NOMO-1 treated with DMSO at 0.1 percent for 48 hours (cell line): ENCODE measurements around the gene BRIX1.
"Not testable (repeated sequence)": the region's sequence is repeated elsewhere in the genome, so short reads cannot be mapped to it uniquely, and the experiment has no call there.

Experiments
- DNase-seq: peaks from one replicate; lab custom pipeline; 2025; ENCODE audit not compliant: unreplicated experiment; lab: John Stamatoyannopoulos, UW

Gene BRIX1

GRCh38 chr5:34957857-34958690 is 42.6 kb downstream of the BRIX1 start:
- DNase-seq: peak; percentile 33

DNA sequence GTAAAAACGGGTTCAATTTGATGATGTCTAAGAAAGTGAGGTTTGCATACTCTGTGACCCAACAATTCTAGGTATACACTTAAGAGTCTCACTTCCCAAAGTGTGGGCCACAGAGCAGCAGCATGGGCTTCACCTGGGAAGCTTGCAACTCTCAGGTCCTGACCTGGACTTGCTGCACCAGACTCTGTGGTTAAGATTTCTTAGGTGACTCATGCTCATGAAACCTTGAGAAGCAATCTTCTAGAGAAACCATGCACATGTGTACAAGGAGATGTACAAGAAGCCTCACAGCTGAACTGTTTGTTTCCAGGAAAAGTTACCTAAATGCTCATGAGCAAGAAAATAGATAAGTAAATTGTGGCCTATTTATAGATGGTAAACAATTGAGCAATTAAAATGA is 43.8 kb downstream of the BRIX1 start:
- DNase-seq: peak; percentile 24

GRCh38 chr5:34967540-34967939 is 52.0 kb downstream of the BRIX1 start:
- DNase-seq: no peak

- DNase-seq: no peak
Measured at GRCh38 chr5:34968258-34968657, 52.7 kb downstream of the BRIX1 start.

DNA sequence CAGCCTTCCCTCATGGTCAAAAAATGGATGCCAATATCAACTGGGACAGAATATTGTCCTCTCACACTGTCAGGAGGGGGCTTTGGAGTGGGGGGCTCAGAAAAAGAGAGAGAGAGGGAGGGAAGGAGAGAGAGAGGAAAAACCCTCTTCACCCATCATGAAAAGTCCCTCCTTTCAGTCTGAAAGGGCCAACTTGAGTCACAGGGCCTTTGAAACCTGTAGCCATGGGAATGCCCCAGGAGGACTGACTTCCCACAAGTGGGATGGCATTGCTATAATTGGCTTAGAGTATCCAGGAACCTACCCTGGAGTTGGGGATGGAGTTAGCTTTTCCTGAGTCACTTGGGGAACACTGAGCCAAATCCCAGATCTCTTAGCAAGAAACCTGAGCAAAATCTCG is 55.0 kb downstream of the BRIX1 start:
- DNase-seq: no peak

- DNase-seq: not testable (repeated sequence)
Measured at GRCh38 chr5:34971655-34972054, 56.1 kb downstream of the BRIX1 start.
